Adrenal gland (tissue), 12 donors: ENCODE measurements around the gene CCDC9B. TPM values are rescaled to one million over a fixed set of nuclear protein-coding genes. Genes with fewer than 3 reads are reported as not detected.

Experiments used
- DNase-seq, 7 donors: peaks; one replicate each; pipeline ENCODE4 v3.0.0-alpha.2; 2019 to 2020
- H3K27ac ChIP-seq, 5 donors: fragments of 200-600 bp; sonication (generic) in 4 of 5; 1 replicate in 3 of 5; 2 replicates in 2 of 5; pipeline versions ENCODE4 v1.5.1 to v1.8.0; 2016 to 2020; ENCODE audit warnings: mild to moderate bottlenecking in 1 of 5
- H3K27me3 ChIP-seq: fragments of 200-600 bp; 2 replicates; pipeline ENCODE4 v1.8.0; 2021
- H3K36me3 ChIP-seq, 2 donors: fragments of 200-600 bp; replicated peaks in 1 of 2; 1 replicate in 1 of 2; 2 replicates in 1 of 2; pipeline versions ENCODE4 v1.5.1 to v1.8.0; 2018 to 2022
- H3K4me1 ChIP-seq, 2 donors: fragments of 200-600 bp; replicated peaks in 1 of 2; 1 replicate in 1 of 2; 2 replicates in 1 of 2; pipeline versions ENCODE4 v1.5.1 to v1.8.0; 2018 to 2021
- H3K4me3 ChIP-seq, 4 donors: fragments of 200-600 bp; sonication (generic) in 3 of 4; one replicate each; pipeline ENCODE4 v1.5.1; 2016 to 2018
- H3K9me3 ChIP-seq, 3 donors: fragments of 200-600 bp; sonication (generic) in 1 of 3; replicated peaks in 1 of 3; 1 replicate in 2 of 3; 2 replicates in 1 of 3; pipeline versions ENCODE4 v1.5.1 to v1.8.0; 2016 to 2021
- POLR2A ChIP-seq, 2 donors: fragments of 450-650 bp; IDR thresholded peaks; one replicate each; pipeline ENCODE4 v1.6.1; 2017; ENCODE audit warnings: antibody characterized with exemption in 2 of 2, mild to moderate bottlenecking in 2 of 2, moderate library complexity in 1 of 2
- WGBS, 4 donors: extraction: QIAGEN DNeasy Blood & Tissue Kit in 2 of 4; methylation state at CpG; one replicate each; pipeline versions ENCODE4 v1.1.5 to v1.1.7; 2013 to 2017; 5-methylcytosine and 5-hydroxymethylcytosine counted together
- intact Hi-C, 2 donors: fragments of 100-400 bp; cut with DNase I; formaldehyde crosslinking; loops; one replicate each; pipeline versions ENCODE4 v1.14.1 to v1.15.0; 2022 to 2023
- polyA plus RNA-seq, 3 donors: library from polyadenylated mRNA; stranded (reverse); fragments of 200-250 nt in 2 of 3; fragments of 350-450 nt in 1 of 3; fragmentation: Illumina TruSeq in 1 of 3; extraction: RNeasy Lipid Tissue Mini Kit (QIAGEN cat#74804) in 1 of 3; gene quantifications; one replicate each; pipeline ENCODE4 v1.2.3, GENCODE V29; 2013 to 2014
- total RNA-seq, 9 donors: library from RNA; depleted of rRNA in 4 of 9; stranded (reverse); fragments of >200 nt in 4 of 9; fragments of 120-200 nt in 1 of 9; fragmentation: NEBNext Ultra II Directional in 1 of 9; extraction: Animal tissue kit (Norgen Biotek cat#: 25700) in 1 of 9; gene quantifications; one replicate each; pipeline versions ENCODE4 v1.1.0 to v1.2.4, GENCODE V29; 2013 to 2023
- TF ChIP-seq, protein P1 (sequence below), 6 experiments: fragments of 450-650 bp in 4 of 6; fragments of 200-600 bp in 2 of 6; sonication (generic) in 1 of 6; IDR thresholded peaks; 1 replicate in 5 of 6; 2 replicates in 1 of 6; pipeline versions ENCODE4 v1.5.1 to v1.8.0; 2016 to 2021; ENCODE audit warnings: antibody characterized with exemption in 6 of 6, mild to moderate bottlenecking in 2 of 6, moderate library complexity in 1 of 6
- donor health status: healthy with polysubstance abuse.
- donor health status: Bipolar disorder and iron deficiency.
- donor health status: DM: yes; HTN: yes; CAD: no.
- donor health status: DM: no; HTN: no; CAD: no.
- donor health status: DM: no; HTN: no; CAD: no.
- donor health status: DM: yes; HTN: yes; CAD: no.

Gene CCDC9B
- total and polyA plus RNA-seq, 12 donors, result 0.72 to 41.0 (median 10.8) TPM

DNA sequence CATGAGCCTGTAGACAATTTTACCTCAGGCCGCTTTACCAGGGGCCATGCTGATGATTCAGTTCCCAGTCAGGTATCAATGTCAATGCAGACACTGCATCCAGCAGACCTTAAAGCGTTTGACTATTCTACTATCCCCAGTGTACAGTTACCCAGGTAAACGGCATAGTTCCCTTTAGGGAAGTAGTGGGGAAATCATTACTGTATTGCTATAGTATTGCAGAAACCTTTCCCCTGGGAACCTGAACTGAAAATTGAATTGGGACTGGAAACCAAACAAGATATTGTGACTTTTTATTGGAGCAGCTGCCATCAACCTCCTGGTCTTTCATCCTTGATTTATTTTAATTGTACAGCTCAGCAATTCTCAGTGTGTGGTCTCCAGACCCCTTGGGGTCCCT lies 23.8 kb downstream of the CCDC9B start:
- Histone ChIP-seq H3K27me3 (no peaks in the 10 kb centered on the region), H3K4me1 (peaks cover 2 to 7% of the 10 kb centered on the region in 2 donors), H3K9me3 (no peaks in the 10 kb centered on the region), H3K36me3 (no peaks in the 10 kb centered on the region), H3K4me3 (no peak overlapping the region), H3K27ac (no peak overlapping the region)
- intact Hi-C loops, result no loop called here
- 72 to 83% (median 78%) methylated on average over 3 of the region's 3 CpGs for WGBS, 4 donors
- no peak for TF ChIP-seq POLR2A (IDR thresholded peaks at IDR 0.05)
- TF ChIP-seq, protein P1, sequence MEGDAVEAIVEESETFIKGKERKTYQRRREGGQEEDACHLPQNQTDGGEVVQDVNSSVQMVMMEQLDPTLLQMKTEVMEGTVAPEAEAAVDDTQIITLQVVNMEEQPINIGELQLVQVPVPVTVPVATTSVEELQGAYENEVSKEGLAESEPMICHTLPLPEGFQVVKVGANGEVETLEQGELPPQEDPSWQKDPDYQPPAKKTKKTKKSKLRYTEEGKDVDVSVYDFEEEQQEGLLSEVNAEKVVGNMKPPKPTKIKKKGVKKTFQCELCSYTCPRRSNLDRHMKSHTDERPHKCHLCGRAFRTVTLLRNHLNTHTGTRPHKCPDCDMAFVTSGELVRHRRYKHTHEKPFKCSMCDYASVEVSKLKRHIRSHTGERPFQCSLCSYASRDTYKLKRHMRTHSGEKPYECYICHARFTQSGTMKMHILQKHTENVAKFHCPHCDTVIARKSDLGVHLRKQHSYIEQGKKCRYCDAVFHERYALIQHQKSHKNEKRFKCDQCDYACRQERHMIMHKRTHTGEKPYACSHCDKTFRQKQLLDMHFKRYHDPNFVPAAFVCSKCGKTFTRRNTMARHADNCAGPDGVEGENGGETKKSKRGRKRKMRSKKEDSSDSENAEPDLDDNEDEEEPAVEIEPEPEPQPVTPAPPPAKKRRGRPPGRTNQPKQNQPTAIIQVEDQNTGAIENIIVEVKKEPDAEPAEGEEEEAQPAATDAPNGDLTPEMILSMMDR (IDR thresholded peaks at IDR 0.05), result no peak
- no peak for DNase-seq

DNA sequence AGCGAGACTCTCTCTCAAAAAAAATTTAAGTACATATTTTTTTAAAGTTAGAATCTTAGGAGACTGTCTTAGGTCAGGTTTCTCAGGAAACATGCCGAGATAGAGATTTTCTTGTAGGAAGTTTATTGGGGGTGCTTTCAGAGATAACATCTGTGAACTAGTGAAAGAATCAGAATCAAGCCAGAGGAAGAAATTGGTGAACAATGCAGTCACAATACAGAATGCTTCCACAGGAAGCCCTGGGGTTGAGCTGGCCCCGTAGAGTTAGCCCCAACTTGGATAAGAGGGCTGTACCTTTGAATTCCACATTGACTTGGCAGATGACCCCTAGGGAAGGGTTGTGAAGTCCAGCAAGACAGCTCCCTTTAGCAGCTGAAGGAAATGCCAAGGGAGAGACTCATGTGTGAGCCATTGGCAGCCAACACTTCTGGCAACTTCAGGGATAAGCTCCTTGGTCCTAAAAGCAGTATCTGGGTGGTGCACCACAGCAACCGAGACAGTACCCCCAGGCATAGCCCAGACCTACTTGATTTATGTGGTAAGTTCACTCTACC lies 25.9 kb downstream of the CCDC9B start:
- Histone ChIP-seq H3K4me3 (no peak overlapping the region), H3K36me3 (no peaks in the 10 kb centered on the region), H3K9me3 (no peaks in the 10 kb centered on the region), H3K27me3 (no peaks in the 10 kb centered on the region), H3K27ac (no peak overlapping the region), H3K4me1 (peaks cover 2 to 7% of the 10 kb centered on the region in 2 donors)
- WGBS, 4 donors, result 73 to 96% (median 80%) methylated on average over 4 of the region's 4 CpGs
- no peak for DNase-seq
- intact Hi-C loops, result loop anchor here in 1 of 2 donors (5.0 kb wide), 1 partner anchor 37 kb away; no protein-coding TSS in a partner anchor
- TF ChIP-seq POLR2A (IDR thresholded peaks at IDR 0.05), result no peak
- TF ChIP-seq, protein P1 (IDR thresholded peaks at IDR 0.05), result no peak

DNA sequence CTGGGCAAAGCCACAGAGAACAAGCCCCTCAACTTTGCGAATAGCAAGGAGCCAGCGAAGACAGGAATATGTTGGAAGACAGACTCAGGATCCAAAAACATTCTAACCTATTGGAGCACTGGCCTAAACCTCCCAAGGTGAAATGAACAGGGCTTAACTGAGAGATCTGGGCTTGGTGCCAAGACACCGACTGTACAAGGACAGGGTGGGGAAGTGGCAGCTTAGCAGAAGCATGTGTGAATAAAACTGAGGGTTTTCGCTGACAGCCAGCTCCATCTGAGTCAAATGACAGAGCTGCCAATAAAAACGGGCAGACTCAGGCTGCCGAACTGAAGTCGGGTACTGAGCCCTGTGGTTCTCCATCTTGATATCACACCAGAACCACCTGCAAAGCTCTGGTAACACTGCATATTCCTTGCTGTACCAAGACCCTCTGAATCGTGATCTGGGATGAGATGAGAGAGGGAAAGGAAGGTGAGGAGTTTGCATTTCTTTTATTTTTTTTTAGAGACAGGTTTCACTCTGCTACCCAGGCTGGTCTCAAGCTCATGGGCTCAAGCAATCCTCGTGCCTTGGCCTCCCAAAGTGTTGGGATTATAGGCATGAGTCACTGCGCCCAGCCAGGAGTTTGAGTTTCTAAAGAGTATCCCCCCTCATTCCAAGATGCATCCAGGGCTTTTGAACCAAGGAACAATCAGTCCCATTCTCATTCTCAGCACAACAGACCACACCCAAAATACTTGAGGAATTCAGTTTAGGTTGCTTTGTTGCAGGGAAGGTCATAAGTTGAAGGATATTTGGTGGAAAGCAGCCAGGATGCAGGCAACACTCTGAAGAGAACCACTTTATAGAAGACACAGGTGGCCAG lies 27.0 kb downstream of the CCDC9B start:
- peak; percentile 71 to 86 (median 85) for DNase-seq
- H3K4me1 ChIP-seq, result peaks cover 2 to 7% of the 10 kb centered on the region in 2 donors
- WGBS, 4 donors, result 25 to 33% (median 27%) methylated on average over 10 of the region's 10 CpGs
- no peaks in the 10 kb centered on the region for H3K27me3 ChIP-seq
- no peak for TF ChIP-seq POLR2A (IDR thresholded peaks at IDR 0.05)
- H3K9me3 ChIP-seq, result no peaks in the 10 kb centered on the region
- intact Hi-C loops, result loop anchor here in 1 of 2 donors (5.0 kb wide), 1 partner anchor 36 kb away; no protein-coding TSS in a partner anchor
- no peak overlapping the region for H3K27ac ChIP-seq
- H3K36me3 ChIP-seq, result no peaks in the 10 kb centered on the region
- H3K4me3 ChIP-seq, result no peak overlapping the region

DNA sequence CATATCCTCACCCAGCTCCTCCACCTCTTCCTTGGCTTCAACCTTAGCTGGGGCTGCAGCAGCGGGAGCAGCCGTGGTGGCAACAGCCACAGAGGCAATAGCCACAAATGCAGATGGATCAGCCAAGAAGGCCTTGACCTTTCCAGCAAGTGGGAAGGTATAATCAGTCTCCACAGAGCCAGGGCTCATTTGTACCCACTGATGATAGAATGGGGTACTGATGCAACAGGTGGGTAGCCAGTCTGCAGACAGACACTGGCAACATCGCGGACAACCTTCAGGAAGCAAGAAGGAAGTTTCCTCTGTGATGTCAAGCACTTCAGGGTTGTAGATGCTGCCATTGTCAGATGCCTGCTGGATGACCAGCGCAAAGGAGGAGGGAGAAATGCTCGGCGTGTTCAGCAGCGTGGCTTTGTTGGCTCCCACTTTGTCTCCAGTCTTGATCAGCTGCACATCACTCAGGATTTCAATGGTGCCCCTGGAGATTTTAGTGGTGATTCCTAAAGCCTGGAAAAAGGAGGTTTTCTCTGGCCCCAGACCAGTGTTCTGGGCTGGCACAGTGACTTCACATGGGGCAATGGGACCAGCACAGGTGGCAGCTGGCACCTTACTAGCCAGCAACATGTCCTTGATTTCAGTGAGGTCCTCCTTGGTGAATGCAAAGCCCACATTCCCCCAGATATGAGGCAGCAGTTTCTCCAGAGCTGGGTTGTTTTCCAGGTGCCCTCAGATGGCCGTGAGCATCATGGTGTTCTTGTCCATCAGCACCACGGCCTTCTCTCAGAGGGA lies 28.2 kb downstream of the CCDC9B start:
- intact Hi-C loops, result loop anchor here in 1 of 2 donors (5.0 kb wide), 1 partner anchor 35 kb away; no protein-coding TSS in a partner anchor
- 82 to 91% (median 87%) methylated on average over 5 to 10 of the region's 10 CpGs for WGBS, 4 donors

More for the DNA sequence above, 28.2 kb downstream of the CCDC9B start:
- H3K27ac ChIP-seq, result no peak overlapping the region
- TF ChIP-seq, protein P1 (IDR thresholded peaks at IDR 0.05), result no peak
- no peak for TF ChIP-seq POLR2A (IDR thresholded peaks at IDR 0.05)
- DNase-seq, result no peak
- H3K36me3 ChIP-seq, result no peaks in the 10 kb centered on the region
- H3K4me3 ChIP-seq, result no peak overlapping the region
- no peaks in the 10 kb centered on the region for H3K27me3 ChIP-seq
- peaks cover 2 to 7% of the 10 kb centered on the region in 2 donors for H3K4me1 ChIP-seq
- no peaks in the 10 kb centered on the region for H3K9me3 ChIP-seq
